ENCODE results near the gene TMEM213.

Gene TMEM213

GRCh38 chr7:138867744-138868143 is 70.0 kb downstream of the TMEM213 start:
- TF ChIP-seq CTCF (conservative IDR thresholded peaks at IDR 0.05; ENCODE audit: control insufficient read depth, insufficient read depth, low read depth, low read length), result no peak
- H3K4me3 ChIP-seq (ENCODE audit: control insufficient read depth, low read depth, low read length), result no peak overlapping the region
- DNase-seq (ENCODE audit: low read depth), result no peak

GRCh38 chr7:138868711-138869110 is 70.9 kb downstream of the TMEM213 start:
- no peak overlapping the region for H3K4me3 ChIP-seq (ENCODE audit: control insufficient read depth, low read depth, low read length)
- no peak for DNase-seq (ENCODE audit: low read depth)
- no peak for TF ChIP-seq CTCF (conservative IDR thresholded peaks at IDR 0.05; ENCODE audit: control insufficient read depth, insufficient read depth, low read depth, low read length)

GRCh38 chr7:138869353-138869752 is 71.6 kb downstream of the TMEM213 start:
- no peak for TF ChIP-seq CTCF (conservative IDR thresholded peaks at IDR 0.05; ENCODE audit: control insufficient read depth, insufficient read depth, low read depth, low read length)
- no peak for DNase-seq (ENCODE audit: low read depth)
- no peak overlapping the region for H3K4me3 ChIP-seq (ENCODE audit: control insufficient read depth, low read depth, low read length)

GRCh38 chr7:138871065-138871813 is 73.4 kb downstream of the TMEM213 start:
- DNase-seq (ENCODE audit: low read depth), result no peak
- no peak overlapping the region for H3K4me3 ChIP-seq (ENCODE audit: control insufficient read depth, low read depth, low read length)
- TF ChIP-seq CTCF (conservative IDR thresholded peaks at IDR 0.05; ENCODE audit: control insufficient read depth, insufficient read depth, low read depth, low read length), result no peak

GRCh38 chr7:138871814-138872090 is 74.0 kb downstream of the TMEM213 start:
- no peak overlapping the region for H3K4me3 ChIP-seq (ENCODE audit: control insufficient read depth, low read depth, low read length)
- TF ChIP-seq CTCF (conservative IDR thresholded peaks at IDR 0.05; ENCODE audit: control insufficient read depth, insufficient read depth, low read depth, low read length), result no peak
- DNase-seq (ENCODE audit: low read depth), result no peak

DNA sequence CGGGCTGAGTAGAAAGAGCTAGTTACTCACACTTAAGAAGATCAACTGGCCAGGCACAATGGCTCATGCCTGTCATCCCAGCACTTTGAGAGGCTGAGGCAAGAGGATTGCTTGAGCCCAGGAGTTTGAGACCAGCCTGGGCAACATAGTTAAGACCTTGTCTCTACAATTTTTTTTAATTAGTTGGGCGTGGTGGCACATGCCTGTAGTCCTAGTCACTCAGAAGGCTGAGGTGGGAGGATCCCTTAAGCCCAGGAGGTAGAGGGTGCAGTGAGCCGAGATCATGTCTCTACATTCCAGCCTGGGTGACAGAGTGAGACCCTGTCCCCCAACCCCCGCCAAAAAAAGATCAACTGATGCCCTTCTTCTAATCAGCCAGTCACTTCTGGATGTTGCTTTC is 74.8 kb downstream of the TMEM213 start:
- no peak for DNase-seq (ENCODE audit: low read depth)
- no peak overlapping the region for H3K4me3 ChIP-seq (ENCODE audit: control insufficient read depth, low read depth, low read length)
- TF ChIP-seq CTCF (conservative IDR thresholded peaks at IDR 0.05; ENCODE audit: control insufficient read depth, insufficient read depth, low read depth, low read length), result no peak

All from fibroblast of mammary gland (primary cell).